Measurements from ENCODE around the gene ZNF205. TPM values are rescaled to one million over a fixed set of nuclear protein-coding genes. Genes with fewer than 3 reads are reported as not detected.
"Not testable (repeated sequence)": the region's sequence is repeated elsewhere in the genome, so short reads cannot be mapped to it uniquely, and the experiment has no call there.

Gene ZNF205
- 13.1 TPM for polyA plus RNA-seq (2013, experiment 1 of 2)
- polyA plus RNA-seq (2013, experiment 2 of 2): 13.6 TPM

DNA sequence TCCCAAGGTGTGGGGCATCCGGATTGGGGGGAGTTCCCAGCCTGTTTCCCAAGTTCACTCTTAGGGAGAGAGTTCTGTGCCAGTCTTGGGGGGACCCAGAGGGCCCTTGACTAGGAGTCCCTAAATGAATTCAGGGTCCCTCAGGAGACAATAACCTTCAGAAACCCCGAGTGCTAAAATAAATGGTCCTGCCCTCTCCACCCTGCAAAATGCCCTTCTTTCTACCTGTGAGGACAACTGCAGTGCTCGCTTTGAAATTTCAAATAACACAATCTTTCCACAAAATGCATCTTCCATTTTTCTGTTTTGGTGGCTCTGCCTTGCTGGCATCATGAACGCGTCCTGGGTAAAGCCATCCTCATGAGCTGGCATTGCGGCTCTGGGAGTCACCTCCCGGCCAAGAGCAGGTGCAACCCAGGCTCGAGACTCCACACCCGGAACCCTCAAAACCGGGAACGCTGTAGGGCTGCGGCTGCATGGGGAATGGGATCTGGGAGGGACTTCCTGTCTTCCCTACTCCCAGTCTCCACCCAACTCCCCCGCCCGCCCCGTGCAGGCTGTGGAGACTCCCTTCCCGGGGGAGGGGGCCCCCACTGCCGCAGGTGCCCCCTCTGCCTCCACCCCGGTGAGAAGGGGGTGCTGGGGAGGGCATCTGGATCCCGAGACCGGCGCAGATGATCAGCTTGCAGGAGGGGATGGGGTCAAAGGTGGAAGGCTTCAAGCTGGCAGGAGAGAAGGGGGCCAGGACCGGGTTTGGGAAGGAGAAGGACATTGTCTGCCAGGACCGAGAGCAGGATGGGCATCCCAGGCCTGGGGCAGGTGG, at the start of gene ZNF205:
TSS of gene ZNF205 (plus strand) at position 529 of the 823 bp plus-strand sequence. CDS start 845 bp downstream, outside the sequence.
- H3K4me3 ChIP-seq (ENCODE audit: low read length): peak within 1 kb of the TSS; percentile 88
- no peaks in the 10 kb centered on the region for H3K27me3 ChIP-seq (ENCODE audit: insufficient read depth, low read length)
- H3K27ac ChIP-seq (ENCODE audit: low read depth, low read length): no peak within 1 kb of the TSS
- H3K9me3 ChIP-seq (ENCODE audit: insufficient read depth, low read depth, low read length): no peaks in the 10 kb centered on the region
- 12% methylated on average over 17 of the region's 23 CpGs for WGBS
- H3K36me3 ChIP-seq (ENCODE audit: insufficient read depth, low read length): peaks cover 24% of the 10 kb centered on the region
- peak within 1 kb of the TSS; percentile 78 for H3K9ac ChIP-seq (ENCODE audit: low read depth, low read length)
- H3K4me1 ChIP-seq (ENCODE audit: insufficient read depth, low read length): peaks cover 15% of the 10 kb centered on the region

GRCh38 chr16:3063625-3064386, 48.6 kb upstream of the ZNF205 start:
- Histone ChIP-seq H3K27me3 (ENCODE audit: insufficient read depth, low read length) (no peaks in the 10 kb centered on the region), H3K9ac (ENCODE audit: low read depth, low read length) (peak overlapping the region; percentile 59; the same call in 1 of the 2 replicates)

DNA sequence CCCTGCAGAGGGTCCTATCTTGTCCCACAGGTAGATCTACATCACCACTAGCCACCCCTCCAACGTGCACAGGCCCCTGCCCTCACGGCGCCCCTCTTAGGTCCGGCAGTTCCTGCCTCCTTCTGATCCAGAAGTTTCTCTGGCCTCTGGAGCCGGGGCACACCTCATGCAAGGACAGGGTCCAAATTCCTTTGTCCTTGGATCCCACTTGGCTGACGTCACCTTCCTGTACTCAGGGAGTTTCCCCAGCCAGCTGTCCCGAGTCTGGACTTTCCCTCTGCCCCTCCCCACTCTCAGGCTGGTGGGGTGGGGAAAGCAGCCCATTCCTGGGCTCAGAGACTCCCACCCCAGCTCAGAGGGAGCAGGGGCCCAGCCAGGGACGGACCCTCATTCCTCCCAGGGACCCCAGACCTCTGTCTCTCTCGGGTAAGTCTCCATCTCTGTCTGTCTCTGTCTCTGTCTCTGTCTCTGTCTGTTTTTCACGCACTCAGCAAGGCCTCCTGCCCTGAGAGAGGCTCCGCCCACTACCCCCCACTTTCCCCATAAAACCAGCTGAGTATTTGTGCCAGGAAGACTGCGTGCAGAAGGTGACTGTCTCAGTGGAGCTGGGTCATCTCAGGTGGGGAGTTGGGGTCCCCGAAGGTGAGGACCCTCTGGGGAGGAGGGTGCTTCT, 47.2 kb upstream of the ZNF205 start, which contains the start of gene IL32:
TSS of gene IL32 (plus strand) at position 572 of the 673 bp plus-strand sequence. CDS start 172 bp downstream, outside the sequence.
- Histone ChIP-seq H3K36me3 (ENCODE audit: insufficient read depth, low read length) (no peaks in the 10 kb centered on the region), H3K4me1 (ENCODE audit: insufficient read depth, low read length) (peaks cover 4% of the 10 kb centered on the region; the same call in 1 of the 2 replicates), H3K27ac (ENCODE audit: low read depth, low read length) (no peak within 1 kb of the TSS), H3K4me3 (ENCODE audit: low read length) (no peak within 1 kb of the TSS), H3K9ac (ENCODE audit: low read depth, low read length) (peak within 1 kb of the TSS; percentile 26; the same call in 1 of the 2 replicates), H3K9me3 (ENCODE audit: insufficient read depth, low read depth, low read length) (no peaks in the 10 kb centered on the region), H3K27me3 (ENCODE audit: insufficient read depth, low read length) (no peaks in the 10 kb centered on the region)
- 75% methylated on average over 13 of the region's 13 CpGs for WGBS

More at GRCh38 chr16:3063625-3064386, 48.6 kb upstream of the ZNF205 start:
- no peak overlapping the region for H3K4me3 ChIP-seq (ENCODE audit: low read length)
- H3K27ac ChIP-seq (ENCODE audit: low read depth, low read length): peak overlapping the region; percentile 70; the same call in 1 of the 2 replicates
- H3K9me3 ChIP-seq (ENCODE audit: insufficient read depth, low read depth, low read length): no peaks in the 10 kb centered on the region
- no peaks in the 10 kb centered on the region for H3K36me3 ChIP-seq (ENCODE audit: insufficient read depth, low read length)
- WGBS: 90% methylated on average over 8 of the region's 8 CpGs
- peaks cover 8% of the 10 kb centered on the region; the same call in 1 of the 2 replicates for H3K4me1 ChIP-seq (ENCODE audit: insufficient read depth, low read length)

DNA sequence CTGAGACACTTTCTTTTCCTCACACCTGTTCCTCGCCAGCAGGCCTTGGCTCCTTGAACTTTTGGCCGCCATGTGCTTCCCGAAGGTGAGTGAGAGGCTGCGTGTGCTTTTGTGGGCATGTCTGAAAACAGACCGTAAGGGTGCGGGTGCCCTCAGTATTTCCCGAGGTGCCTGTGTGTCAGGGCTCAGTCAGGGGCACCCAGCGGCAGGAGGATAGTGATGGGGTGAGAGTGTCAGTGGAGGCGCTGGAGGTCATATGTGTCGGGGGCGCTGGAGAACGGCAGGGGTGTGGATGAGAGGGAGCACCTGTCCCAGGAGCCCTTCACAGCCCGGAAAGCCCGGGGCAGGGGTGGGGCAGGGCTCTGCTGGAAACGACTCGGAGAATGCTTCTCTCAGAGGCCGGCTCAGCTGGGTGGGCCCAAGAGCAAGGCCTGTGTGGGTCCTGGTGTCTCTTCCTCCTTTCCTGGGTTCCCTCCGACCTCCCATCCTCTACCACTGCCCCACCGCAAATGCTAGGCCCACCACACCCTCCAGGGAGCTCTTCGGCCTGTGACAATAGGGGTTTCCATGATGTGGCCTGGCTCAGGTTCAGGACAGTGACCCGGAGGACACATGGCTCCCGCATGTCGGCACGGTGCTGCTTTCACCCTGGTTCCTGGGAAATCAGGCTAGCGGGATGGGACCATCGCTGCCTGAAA, 46.5 kb upstream of the ZNF205 start:
- Histone ChIP-seq H3K27ac (ENCODE audit: low read depth, low read length) (no peak overlapping the region), H3K27me3 (ENCODE audit: insufficient read depth, low read length) (no peaks in the 10 kb centered on the region), H3K9me3 (ENCODE audit: insufficient read depth, low read depth, low read length) (no peaks in the 10 kb centered on the region), H3K4me3 (ENCODE audit: low read length) (no peak overlapping the region), H3K4me1 (ENCODE audit: insufficient read depth, low read length) (peaks cover 4% of the 10 kb centered on the region; the same call in 1 of the 2 replicates), H3K9ac (ENCODE audit: low read depth, low read length) (no peak overlapping the region), H3K36me3 (ENCODE audit: insufficient read depth, low read length) (no peaks in the 10 kb centered on the region)
- 91% methylated on average over 26 of the region's 26 CpGs for WGBS

DNA sequence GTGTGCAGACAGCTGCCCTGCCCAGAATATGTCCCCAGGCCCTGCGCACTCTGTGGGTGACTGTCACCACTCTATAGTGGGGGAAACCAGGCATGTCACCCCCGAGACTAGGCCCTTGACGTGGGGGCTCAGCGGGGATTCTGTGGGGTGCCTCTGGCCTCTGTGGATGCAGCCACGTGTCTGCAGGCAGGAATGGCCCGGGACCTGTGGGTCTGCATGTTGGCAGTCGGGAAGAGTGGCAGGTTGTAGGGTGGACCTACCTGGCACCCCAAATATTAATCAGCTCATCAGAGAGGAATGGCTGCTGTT, 46.0 kb upstream of the ZNF205 start:
- Histone ChIP-seq H3K4me3 (ENCODE audit: low read length) (no peak overlapping the region), H3K36me3 (ENCODE audit: insufficient read depth, low read length) (no peaks in the 10 kb centered on the region), H3K9me3 (ENCODE audit: insufficient read depth, low read depth, low read length) (no peaks in the 10 kb centered on the region), H3K27me3 (ENCODE audit: insufficient read depth, low read length) (no peaks in the 10 kb centered on the region), H3K4me1 (ENCODE audit: insufficient read depth, low read length) (peaks cover 4% of the 10 kb centered on the region; the same call in 1 of the 2 replicates), H3K27ac (ENCODE audit: low read depth, low read length) (no peak overlapping the region), H3K9ac (ENCODE audit: low read depth, low read length) (no peak overlapping the region)
- whole genome bisulfite sequencing: 91% methylated on average over 7 of the region's 7 CpGs

DNA sequence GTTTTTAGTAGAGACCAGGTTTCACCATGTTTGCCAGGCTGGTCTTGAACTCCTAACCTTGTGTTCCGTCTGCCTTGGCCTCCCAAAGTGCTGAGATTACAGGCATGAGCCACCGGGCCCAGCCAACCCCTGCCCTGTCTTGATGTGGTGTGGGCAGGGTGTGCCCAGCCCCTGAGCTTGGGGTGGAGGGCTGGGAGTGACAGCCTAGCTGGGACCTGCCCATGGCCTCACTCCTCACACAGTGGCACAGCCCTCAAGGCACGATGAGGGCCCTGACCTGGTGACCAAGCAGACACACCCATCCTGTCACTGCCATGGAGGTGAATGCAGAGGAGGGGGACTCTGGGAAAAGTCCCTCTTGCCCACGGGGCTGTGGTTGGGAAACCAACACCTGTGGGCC, 43.9 kb upstream of the ZNF205 start:
- Histone ChIP-seq H3K27ac (ENCODE audit: low read depth, low read length) (no peak overlapping the region), H3K9me3 (ENCODE audit: insufficient read depth, low read depth, low read length) (no peaks in the 10 kb centered on the region), H3K4me1 (ENCODE audit: insufficient read depth, low read length) (peaks cover 4% of the 10 kb centered on the region; the same call in 1 of the 2 replicates), H3K27me3 (ENCODE audit: insufficient read depth, low read length) (no peaks in the 10 kb centered on the region), H3K9ac (ENCODE audit: low read depth, low read length) (no peak overlapping the region), H3K4me3 (ENCODE audit: low read length) (no peak overlapping the region), H3K36me3 (ENCODE audit: insufficient read depth, low read length) (no peaks in the 10 kb centered on the region)
- WGBS: 95% methylated on average over 4 of the region's 4 CpGs

DNA sequence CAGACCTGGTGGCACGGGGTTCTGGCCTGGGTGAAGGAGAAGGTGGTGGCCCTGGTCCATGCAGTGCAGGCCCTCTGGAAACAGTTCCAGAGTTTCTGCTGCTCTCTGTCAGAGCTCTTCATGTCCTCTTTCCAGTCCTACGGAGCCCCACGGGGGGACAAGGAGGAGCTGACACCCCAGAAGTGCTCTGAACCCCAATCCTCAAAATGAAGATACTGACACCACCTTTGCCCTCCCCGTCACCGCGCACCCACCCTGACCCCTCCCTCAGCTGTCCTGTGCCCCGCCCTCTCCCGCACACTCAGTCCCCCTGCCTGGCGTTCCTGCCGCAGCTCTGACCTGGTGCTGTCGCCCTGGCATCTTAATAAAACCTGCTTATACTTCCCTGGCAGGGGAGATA, 43.2 kb upstream of the ZNF205 start:
- 94% methylated on average over 10 of the region's 11 CpGs for WGBS
- H3K36me3 ChIP-seq (ENCODE audit: insufficient read depth, low read length); H3K4me1 ChIP-seq (ENCODE audit: insufficient read depth, low read length); H3K9ac ChIP-seq (ENCODE audit: low read depth, low read length); H3K27ac ChIP-seq (ENCODE audit: low read depth, low read length); H3K27me3 ChIP-seq (ENCODE audit: insufficient read depth, low read length); H3K4me3 ChIP-seq (ENCODE audit: low read length); H3K9me3 ChIP-seq (ENCODE audit: insufficient read depth, low read depth, low read length): not testable (repeated sequence)

GRCh38 chr16:3070608-3071111, 41.7 kb upstream of the ZNF205 start:
- Histone ChIP-seq H3K27me3 (ENCODE audit: insufficient read depth, low read length) (no peaks in the 10 kb centered on the region), H3K4me1 (ENCODE audit: insufficient read depth, low read length) (0 out of 2 replicates have a peak, but pooled peaks cover 2% of the 10 kb centered on the region), H3K4me3 (ENCODE audit: low read length) (no peak overlapping the region), H3K9ac (ENCODE audit: low read depth, low read length) (no peak overlapping the region), H3K9me3 (ENCODE audit: insufficient read depth, low read depth, low read length) (no peaks in the 10 kb centered on the region), H3K36me3 (ENCODE audit: insufficient read depth, low read length) (no peaks in the 10 kb centered on the region), H3K27ac (ENCODE audit: low read depth, low read length) (no peak overlapping the region)
- WGBS: 86% methylated on average over 9 of the region's 9 CpGs

- Histone ChIP-seq H3K36me3 (ENCODE audit: insufficient read depth, low read length) (no peaks in the 10 kb centered on the region), H3K27ac (ENCODE audit: low read depth, low read length) (no peak overlapping the region), H3K9ac (ENCODE audit: low read depth, low read length) (no peak overlapping the region), H3K27me3 (ENCODE audit: insufficient read depth, low read length) (no peaks in the 10 kb centered on the region), H3K4me3 (ENCODE audit: low read length) (no peak overlapping the region), H3K4me1 (ENCODE audit: insufficient read depth, low read length) (0 out of 2 replicates have a peak, but pooled peaks cover 2% of the 10 kb centered on the region), H3K9me3 (ENCODE audit: insufficient read depth, low read depth, low read length) (no peaks in the 10 kb centered on the region)
- 89% methylated on average over 7 of the region's 7 CpGs for WGBS
Measured at GRCh38 chr16:3071655-3072054, 40.7 kb upstream of the ZNF205 start.

GRCh38 chr16:3072148-3072547, 40.2 kb upstream of the ZNF205 start:
- H3K36me3 ChIP-seq (ENCODE audit: insufficient read depth, low read length); H3K4me3 ChIP-seq (ENCODE audit: low read length); H3K9ac ChIP-seq (ENCODE audit: low read depth, low read length); H3K27me3 ChIP-seq (ENCODE audit: insufficient read depth, low read length); H3K9me3 ChIP-seq (ENCODE audit: insufficient read depth, low read depth, low read length); H3K4me1 ChIP-seq (ENCODE audit: insufficient read depth, low read length); H3K27ac ChIP-seq (ENCODE audit: low read depth, low read length): not testable (repeated sequence)
- 83% methylated on average over 2 of the region's 4 CpGs for WGBS

Measured in HUES64 (cell line).